IPS-15b (cell line): ENCODE data around the gene PRSS48.
"Not testable (repeated sequence)": the region's sequence is repeated elsewhere in the genome, so short reads cannot be mapped to it uniquely, and the experiment has no call there.

Experiments
- H3K27me3 ChIP-seq: one replicate; pipeline ENCODE4 v1.6.1; 2013; ENCODE audit warnings: low read length; ENCODE audit not compliant: control insufficient read depth, insufficient read depth
- H3K36me3 ChIP-seq: one replicate; pipeline ENCODE4 v1.6.1; 2013; ENCODE audit warnings: low read length; ENCODE audit not compliant: control insufficient read depth, insufficient read depth
- H3K4me1 ChIP-seq: one replicate; pipeline ENCODE4 v1.6.1; 2013; ENCODE audit warnings: mild to moderate bottlenecking, low read length; ENCODE audit not compliant: control insufficient read depth, insufficient read depth
- H3K4me3 ChIP-seq: one replicate; pipeline ENCODE4 v1.5.1; 2013; ENCODE audit warnings: low read depth, low read length
- H3K9ac ChIP-seq: one replicate; pipeline ENCODE4 v1.6.1; 2013; ENCODE audit warnings: low read depth, mild to moderate bottlenecking, low read length
- H3K9me3 ChIP-seq: one replicate; pipeline ENCODE4 v1.6.1; 2013; ENCODE audit warnings: mild to moderate bottlenecking, low read length; ENCODE audit not compliant: control insufficient read depth, insufficient read depth

Gene PRSS48

DNA sequence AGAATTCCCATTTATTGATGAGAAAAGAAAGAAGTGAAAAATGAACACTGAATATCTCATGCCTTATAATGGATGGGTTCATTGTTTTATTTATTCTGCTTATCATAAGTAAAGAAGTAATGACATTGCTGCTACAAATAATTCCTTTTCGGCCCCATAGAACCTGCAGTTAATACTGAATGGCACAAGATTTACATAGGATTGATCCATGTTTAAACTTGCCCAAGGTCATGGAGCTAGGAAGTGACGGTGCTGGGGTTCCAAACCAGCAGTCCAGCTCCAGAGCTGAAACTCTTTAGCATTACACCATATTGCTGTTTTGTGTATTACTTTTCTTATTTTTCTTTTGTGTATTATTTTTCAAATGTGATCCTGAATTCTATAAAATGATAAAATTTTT, 30.2 kb upstream of the PRSS48 start:
- H3K9me3 ChIP-seq: no peaks in the 10 kb centered on the region
- H3K4me3 ChIP-seq: no peak overlapping the region
- no peak overlapping the region for H3K9ac ChIP-seq
- H3K36me3 ChIP-seq: no peaks in the 10 kb centered on the region
- peaks cover 12% of the 10 kb centered on the region for H3K4me1 ChIP-seq
- no peaks in the 10 kb centered on the region for H3K27me3 ChIP-seq

DNA sequence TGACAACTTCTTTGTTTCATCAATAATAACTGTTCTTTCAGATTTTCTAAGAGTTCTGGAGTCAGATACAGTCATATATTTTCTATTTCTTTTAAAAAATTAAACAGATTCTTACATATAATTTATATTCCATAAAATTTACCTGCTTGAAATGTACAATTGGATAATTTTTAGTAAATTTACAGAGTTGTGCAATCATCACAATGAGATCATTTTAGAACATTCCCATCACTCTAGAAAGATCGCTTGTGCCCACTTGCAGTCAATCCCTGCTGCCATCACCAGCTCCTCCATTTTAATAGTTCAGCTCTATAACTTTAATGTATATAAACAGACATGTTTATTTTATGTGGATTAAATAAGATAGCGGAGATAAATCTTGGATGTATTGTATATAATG, 29.6 kb upstream of the PRSS48 start:
- no peak overlapping the region for H3K9ac ChIP-seq
- H3K27me3 ChIP-seq: no peaks in the 10 kb centered on the region
- peaks cover 12% of the 10 kb centered on the region for H3K4me1 ChIP-seq
- no peak overlapping the region for H3K4me3 ChIP-seq
- no peaks in the 10 kb centered on the region for H3K36me3 ChIP-seq
- H3K9me3 ChIP-seq: no peaks in the 10 kb centered on the region

DNA sequence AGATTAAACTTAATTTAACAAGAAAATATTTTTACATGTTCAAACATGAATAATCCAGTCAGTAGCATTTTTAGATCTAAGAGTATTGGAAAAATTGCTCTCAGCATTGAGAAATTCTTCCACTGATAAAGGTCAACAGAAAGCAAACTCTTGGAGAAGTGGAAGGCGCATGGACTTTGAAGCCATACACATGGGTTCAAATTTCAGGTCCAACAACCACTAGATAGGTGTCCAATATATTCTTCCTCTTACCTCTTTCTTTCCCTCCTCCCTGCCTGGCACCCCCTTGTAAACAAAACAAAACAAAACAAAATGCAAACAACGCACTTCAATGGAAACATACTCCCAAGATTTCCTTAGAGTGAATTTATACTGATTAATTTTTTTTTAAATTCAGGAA, 28.4 kb upstream of the PRSS48 start:
- Histone ChIP-seq H3K9me3 (no peaks in the 10 kb centered on the region), H3K9ac (no peak overlapping the region), H3K4me1 (peaks cover 7% of the 10 kb centered on the region), H3K36me3 (no peaks in the 10 kb centered on the region), H3K27me3 (no peaks in the 10 kb centered on the region), H3K4me3 (no peak overlapping the region)

- H3K9me3 ChIP-seq: no peaks in the 10 kb centered on the region
- H3K36me3 ChIP-seq: no peaks in the 10 kb centered on the region
- H3K4me3 ChIP-seq: no peak overlapping the region
- H3K4me1 ChIP-seq: peaks cover 5% of the 10 kb centered on the region
- H3K27me3 ChIP-seq: no peaks in the 10 kb centered on the region
- H3K9ac ChIP-seq: no peak overlapping the region
These were observed 26.3 kb upstream of the PRSS48 start for GRCh38 chr4:151250706-151251105.

DNA sequence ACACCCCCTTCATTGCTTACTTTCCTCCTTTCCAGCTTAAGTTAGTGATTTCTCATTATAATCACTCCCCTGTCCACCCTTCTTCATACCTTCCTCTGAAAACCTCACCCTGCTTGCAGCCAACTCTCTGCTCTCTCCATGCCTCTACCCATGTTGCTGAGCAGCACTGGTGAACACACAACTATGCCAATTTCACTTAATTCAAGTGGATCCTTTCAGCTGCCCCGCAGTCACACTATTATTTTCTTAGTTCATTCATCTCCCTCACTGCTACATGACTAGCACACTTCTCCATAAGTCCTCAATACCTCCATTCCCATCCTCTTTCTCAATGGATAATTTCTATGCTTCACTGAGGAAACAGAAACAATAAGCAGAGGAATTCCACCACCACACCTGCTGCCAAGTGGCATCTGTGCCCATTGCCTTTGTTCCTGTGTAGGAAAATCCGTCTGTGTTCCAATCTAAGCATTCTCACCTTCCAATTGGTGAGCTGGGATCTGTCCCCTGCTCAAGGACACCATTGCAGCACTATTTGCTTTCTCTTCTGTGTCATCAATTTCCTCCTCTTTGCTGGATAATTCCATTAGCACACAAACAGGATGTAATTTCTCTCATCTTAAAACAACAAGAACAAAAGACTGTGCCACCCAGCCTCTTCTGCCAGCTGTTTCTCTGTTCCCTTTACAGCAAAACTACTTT, 25.2 kb upstream of the PRSS48 start:
- Histone ChIP-seq H3K4me1 (peaks cover 5% of the 10 kb centered on the region), H3K9me3 (no peaks in the 10 kb centered on the region), H3K27me3 (no peaks in the 10 kb centered on the region), H3K36me3 (no peaks in the 10 kb centered on the region), H3K9ac (no peak overlapping the region), H3K4me3 (no peak overlapping the region)

- H3K27me3 ChIP-seq, H3K4me3 ChIP-seq, H3K9me3 ChIP-seq, H3K9ac ChIP-seq, H3K4me1 ChIP-seq, H3K36me3 ChIP-seq: not testable (repeated sequence)
These were observed 21.7 kb upstream of the PRSS48 start for GRCh38 chr4:151255226-151255625.

DNA sequence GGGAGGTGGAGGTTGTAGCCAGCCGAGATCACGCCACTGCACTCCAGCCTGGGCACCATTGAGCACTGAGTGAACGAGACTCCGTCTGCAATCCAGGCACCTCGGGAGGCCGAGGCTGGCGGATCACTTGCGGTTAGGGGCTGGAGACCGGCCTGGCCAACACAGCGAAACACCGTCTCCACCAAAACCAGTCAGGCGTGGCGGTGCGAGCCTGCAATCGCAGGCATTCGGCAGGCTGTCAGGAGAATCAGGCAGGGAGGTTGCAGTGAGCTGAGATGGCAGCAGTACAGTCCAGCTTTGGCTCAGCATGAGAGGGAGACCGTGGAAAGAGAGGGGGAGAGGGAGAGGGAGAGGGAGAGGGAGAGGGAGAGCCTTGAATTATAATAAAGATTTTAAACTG, 21.3 kb upstream of the PRSS48 start:
- not testable (repeated sequence) for H3K9me3 ChIP-seq, H3K27me3 ChIP-seq, H3K36me3 ChIP-seq, H3K9ac ChIP-seq, H3K4me3 ChIP-seq, H3K4me1 ChIP-seq

- no peak overlapping the region for H3K4me3 ChIP-seq
- no peaks in the 10 kb centered on the region for H3K4me1 ChIP-seq
- H3K9ac ChIP-seq: no peak overlapping the region
- no peaks in the 10 kb centered on the region for H3K9me3 ChIP-seq
- no peaks in the 10 kb centered on the region for H3K27me3 ChIP-seq
- no peaks in the 10 kb centered on the region for H3K36me3 ChIP-seq
These were observed 20.8 kb upstream of the PRSS48 start for GRCh38 chr4:151256134-151256533.

GRCh38 chr4:151257704-151258103, 19.3 kb upstream of the PRSS48 start:
- Histone ChIP-seq H3K4me3 (no peak overlapping the region), H3K36me3 (no peaks in the 10 kb centered on the region), H3K4me1 (no peaks in the 10 kb centered on the region), H3K27me3 (no peaks in the 10 kb centered on the region), H3K9me3 (no peaks in the 10 kb centered on the region), H3K9ac (no peak overlapping the region)

DNA sequence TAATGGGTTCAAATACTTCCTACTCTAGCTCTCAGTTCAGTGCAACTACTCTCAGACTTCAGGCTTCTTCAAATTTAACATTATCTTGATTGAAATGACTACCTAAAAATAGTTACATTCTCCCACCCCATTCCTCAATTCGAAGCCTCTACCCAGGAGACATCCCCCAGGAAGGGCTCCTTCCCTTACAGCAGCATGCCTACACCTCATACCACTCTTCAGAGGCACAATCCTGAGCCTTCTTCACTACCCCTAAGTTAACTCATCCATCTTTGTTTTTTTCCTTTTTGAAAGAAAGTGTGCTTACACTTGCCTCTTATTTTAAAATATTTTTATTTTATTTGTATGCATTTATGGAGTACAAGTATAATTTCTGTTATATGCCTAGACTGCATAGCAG, 17.2 kb upstream of the PRSS48 start:
- no peak overlapping the region for H3K4me3 ChIP-seq
- H3K9me3 ChIP-seq: no peaks in the 10 kb centered on the region
- no peak overlapping the region for H3K9ac ChIP-seq
- H3K36me3 ChIP-seq: no peaks in the 10 kb centered on the region
- no peaks in the 10 kb centered on the region for H3K27me3 ChIP-seq
- no peaks in the 10 kb centered on the region for H3K4me1 ChIP-seq

DNA sequence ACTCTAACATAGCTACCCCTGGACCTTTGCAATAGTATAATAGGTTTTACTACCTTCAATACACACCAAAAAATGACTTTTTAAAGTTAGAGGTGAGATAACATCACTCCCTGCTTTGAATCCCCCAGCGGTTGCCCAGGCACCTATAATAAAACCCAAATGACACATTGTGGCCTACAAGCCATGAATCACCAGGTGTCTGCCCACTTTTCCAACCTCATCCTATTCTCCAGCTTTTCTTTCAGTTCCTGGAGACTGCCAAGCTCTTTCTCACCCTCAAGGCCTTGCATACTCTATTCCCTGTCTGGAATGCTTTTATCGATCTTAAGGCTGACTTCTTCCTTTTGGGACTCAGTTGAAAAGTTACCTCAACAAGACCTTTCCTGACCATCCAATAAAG, 16.4 kb upstream of the PRSS48 start:
- Histone ChIP-seq H3K9me3 (no peaks in the 10 kb centered on the region), H3K4me3 (no peak overlapping the region), H3K4me1 (no peaks in the 10 kb centered on the region), H3K27me3 (no peaks in the 10 kb centered on the region), H3K9ac (no peak overlapping the region), H3K36me3 (no peaks in the 10 kb centered on the region)

GRCh38 chr4:151263455-151263854, 13.5 kb upstream of the PRSS48 start:
- H3K27me3 ChIP-seq: no peaks in the 10 kb centered on the region
- H3K4me1 ChIP-seq: no peaks in the 10 kb centered on the region
- H3K9ac ChIP-seq: no peak overlapping the region
- H3K36me3 ChIP-seq: no peaks in the 10 kb centered on the region
- no peaks in the 10 kb centered on the region for H3K9me3 ChIP-seq
- no peak overlapping the region for H3K4me3 ChIP-seq
